Effector memory CD8-positive, alpha-beta T cell (primary cell): Measurements from ENCODE around the gene CAPZA1.
A peak's percentile ranks its signal among the peaks of the same experiment; 100 is the strongest.

ENCODE experiments used
- ATAC-seq: fragments of 150-1000 bp; cut with Tn5 transposase; replicated peaks from 2 replicates; pipeline ENCODE4 v1.10.0; 2021; ENCODE audit warnings: mild to moderate bottlenecking, moderate library complexity
- DNase-seq, 3 experiments: peaks; one replicate each; pipeline ENCODE4 v3.0.0; 2021
- H3K27ac Mint-ChIP-seq, 2 donors: one replicate each; pipeline ENCODE4 v1.8.0; 2022; ENCODE audit warnings: mild to moderate bottlenecking in 2 of 2, mixed read lengths in 2 of 2, moderate library complexity in 2 of 2
- H3K27me3 Mint-ChIP-seq, 2 donors: one replicate each; pipeline ENCODE4 v1.8.0; 2022; ENCODE audit warnings: mixed read lengths in 2 of 2
- H3K36me3 Mint-ChIP-seq: one replicate; pipeline ENCODE4 v1.8.0; 2022; ENCODE audit warnings: mild to moderate bottlenecking, moderate library complexity, mixed read lengths; ENCODE audit not compliant: insufficient read depth
- H3K4me1 Mint-ChIP-seq, 2 donors: one replicate each; pipeline ENCODE4 v1.8.0; 2022; ENCODE audit warnings: low read depth in 2 of 2, mixed read lengths in 2 of 2
- H3K4me3 Mint-ChIP-seq, 2 donors: one replicate each; pipeline ENCODE4 v1.8.0; 2022; ENCODE audit warnings: mild to moderate bottlenecking in 2 of 2, mixed read lengths in 2 of 2, moderate library complexity in 2 of 2
- H3K9me3 Mint-ChIP-seq, 2 donors: one replicate each; pipeline ENCODE4 v1.8.0; 2022; ENCODE audit warnings: mixed read lengths in 2 of 2
- total RNA-seq, 9 experiments: gene quantifications; one replicate each; lab custom pipeline; 2026; lab: John Stamatoyannopoulos, UW

CAPZA1 gene
- total RNA-seq, result 198 to 545 (median 326) reads per million in 9 experiments

- no peaks in the 10 kb centered on the region for H3K9me3 Mint-ChIP-seq
- H3K27ac Mint-ChIP-seq, result peak within 1 kb of the TSS; percentile 99 to 100
- ATAC-seq (peak; percentile 81), DNase-seq (peak; percentile 86 to 88 (median 87))
- peak within 1 kb of the TSS; percentile 95 to 99 for H3K4me3 Mint-ChIP-seq
- H3K4me1 Mint-ChIP-seq, result peaks cover 29 to 52% of the 10 kb centered on the region in 2 donors
- peaks cover 74% of the 10 kb centered on the region for H3K36me3 Mint-ChIP-seq
- H3K27me3 Mint-ChIP-seq, result no peaks in the 10 kb centered on the region
Measured at GRCh38 chr1:112619518-112620376, at the start of gene CAPZA1. Gene CAPZA1, plus strand, starts transcription at chr1:112619832. Its CDS starts 13 bp downstream, at chr1:112619845.

DNA sequence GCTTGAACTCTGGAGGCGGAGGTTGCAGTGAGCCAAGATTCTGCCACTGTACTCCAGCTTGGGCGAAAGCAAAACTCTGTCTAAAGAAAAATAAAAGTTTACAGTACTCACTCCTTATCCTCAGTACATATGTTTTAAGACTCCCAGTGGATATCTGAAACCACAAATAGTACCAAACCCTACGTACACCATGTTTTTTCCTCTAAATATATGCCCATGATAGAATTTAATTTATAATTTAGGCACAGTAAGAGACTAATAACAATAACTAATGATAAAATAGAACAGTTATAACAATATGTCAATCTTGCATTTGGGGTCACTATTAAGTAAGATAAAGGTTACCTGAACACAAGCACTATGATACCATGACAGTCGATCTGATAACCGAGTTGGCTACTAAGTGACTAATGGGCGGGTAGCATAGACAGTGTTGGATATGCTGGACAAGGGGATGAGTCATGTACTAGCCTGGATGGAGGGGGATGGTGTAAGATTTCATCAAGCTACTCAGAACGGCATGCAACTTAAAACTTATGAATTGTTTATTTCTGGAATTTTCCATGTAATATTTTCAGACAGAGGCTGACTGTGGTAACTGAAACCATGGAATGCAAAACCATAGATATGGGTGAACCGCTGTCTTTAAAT lies 44.4 kb upstream of the CAPZA1 start:
- no peaks in the 10 kb centered on the region for H3K27me3 Mint-ChIP-seq
- no peak overlapping the region for H3K4me3 Mint-ChIP-seq
- H3K4me1 Mint-ChIP-seq, result no peaks in the 10 kb centered on the region
- peaks cover 29% of the 10 kb centered on the region for H3K36me3 Mint-ChIP-seq
- no peak for DNase-seq
- no peaks in the 10 kb centered on the region for H3K9me3 Mint-ChIP-seq
- H3K27ac Mint-ChIP-seq, result no peak overlapping the region
- ATAC-seq, result no peak

- H3K27ac Mint-ChIP-seq, result peak overlapping the region in 1 of 2 donors; percentile 49
- H3K27me3 Mint-ChIP-seq, result no peaks in the 10 kb centered on the region
- ATAC-seq (no peak), DNase-seq (no peak)
- no peaks in the 10 kb centered on the region for H3K4me1 Mint-ChIP-seq
- no peaks in the 10 kb centered on the region for H3K9me3 Mint-ChIP-seq
- no peak overlapping the region for H3K4me3 Mint-ChIP-seq
- H3K36me3 Mint-ChIP-seq, result peaks cover 30% of the 10 kb centered on the region
Measured at GRCh38 chr1:112576240-112576639, 43.4 kb upstream of the CAPZA1 start.

DNA sequence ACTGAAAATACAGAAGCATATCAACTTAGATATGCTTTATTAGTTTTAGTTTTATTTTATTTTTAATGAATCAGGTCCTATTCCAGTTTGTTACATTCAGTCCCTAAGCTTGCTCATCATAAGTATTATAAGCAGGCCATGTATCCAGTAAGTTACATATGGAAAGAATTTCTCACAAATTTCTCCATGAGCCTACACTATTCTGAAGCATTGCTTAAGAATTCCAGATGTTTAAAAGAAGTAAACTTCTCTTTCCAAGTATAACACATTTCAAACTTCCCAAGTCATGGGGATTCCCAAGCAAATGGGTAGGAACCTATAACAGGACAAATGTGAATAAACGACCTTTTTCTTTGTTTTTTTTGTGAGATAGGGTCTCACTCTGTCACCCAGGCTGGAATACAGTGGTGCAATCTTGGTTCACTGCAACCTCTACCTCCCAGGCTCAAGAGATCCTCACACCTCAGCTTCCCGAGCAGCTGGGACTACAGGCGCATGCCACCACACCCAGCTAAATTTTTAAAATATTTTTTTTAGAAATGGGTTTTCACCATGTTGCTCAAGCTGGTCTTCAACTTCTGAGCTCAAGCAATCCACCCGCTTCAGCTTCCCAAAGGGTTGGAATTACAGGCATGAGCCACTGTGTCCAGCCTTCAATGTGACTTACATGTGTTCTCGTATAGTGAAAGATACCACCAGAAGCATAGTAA lies 39.7 kb upstream of the CAPZA1 start:
- H3K36me3 Mint-ChIP-seq, result peaks cover 24% of the 10 kb centered on the region
- ATAC-seq, result no peak
- no peaks in the 10 kb centered on the region for H3K4me1 Mint-ChIP-seq
- no peak overlapping the region for H3K27ac Mint-ChIP-seq
- no peak for DNase-seq
- no peaks in the 10 kb centered on the region for H3K9me3 Mint-ChIP-seq
- H3K4me3 Mint-ChIP-seq, result no peak overlapping the region
- no peaks in the 10 kb centered on the region for H3K27me3 Mint-ChIP-seq

DNA sequence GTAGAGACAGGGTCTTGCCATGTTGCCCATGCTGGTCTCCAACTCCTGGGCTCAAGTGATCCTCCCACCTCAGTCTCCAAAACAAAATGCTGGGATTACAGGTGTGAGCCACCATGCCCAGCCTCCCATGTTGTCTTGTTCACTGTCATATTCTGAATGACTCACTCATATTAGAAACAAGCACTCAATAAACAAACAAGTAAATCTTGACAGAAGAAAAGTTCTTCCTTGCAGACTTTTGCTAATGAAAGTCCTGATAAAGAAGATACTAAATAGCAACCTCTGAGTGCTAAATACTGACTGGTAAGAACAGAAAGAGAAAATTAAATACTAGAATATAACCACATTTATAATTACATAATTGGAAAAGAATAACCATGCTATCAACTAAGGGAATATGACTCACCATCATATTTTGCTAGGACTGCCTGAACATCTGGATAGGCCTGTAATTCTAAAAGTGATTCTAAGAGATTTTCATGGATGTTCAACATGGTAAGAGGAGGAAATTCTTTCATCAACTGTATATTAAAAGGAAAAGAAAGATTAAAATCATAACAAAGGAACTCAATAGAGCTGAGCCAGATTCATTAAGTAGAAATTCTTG lies 37.9 kb upstream of the CAPZA1 start:
- ATAC-seq, result no peak
- Mint-ChIP-seq H3K27me3 (no peaks in the 10 kb centered on the region), H3K27ac (no peak overlapping the region), H3K4me3 (no peak overlapping the region), H3K4me1 (no peaks in the 10 kb centered on the region), H3K9me3 (no peaks in the 10 kb centered on the region), H3K36me3 (peaks cover 18% of the 10 kb centered on the region)
- DNase-seq, result no peak

DNA sequence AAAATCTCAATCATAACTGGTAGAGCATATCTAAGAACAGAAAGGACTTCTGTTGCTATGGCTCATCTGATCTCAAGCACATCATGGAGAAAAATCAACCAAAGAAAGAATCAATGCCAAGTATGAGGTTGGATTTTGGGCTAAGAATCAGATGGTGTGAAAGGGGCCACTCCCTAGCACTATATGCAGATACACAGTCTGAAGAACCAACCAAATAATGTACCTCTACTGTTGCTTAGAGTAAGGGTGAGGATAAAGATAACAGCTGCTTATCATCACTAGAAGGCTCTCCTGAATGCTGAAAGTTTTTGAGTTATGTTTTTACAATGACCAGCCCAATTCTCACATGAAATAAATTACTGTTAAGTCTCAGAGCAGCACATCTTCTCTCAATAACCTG lies 36.3 kb upstream of the CAPZA1 start:
- DNase-seq (no peak), ATAC-seq (no peak)
- H3K4me3 Mint-ChIP-seq, result no peak overlapping the region
- no peaks in the 10 kb centered on the region for H3K27me3 Mint-ChIP-seq
- no peaks in the 10 kb centered on the region for H3K9me3 Mint-ChIP-seq
- peaks cover 7% of the 10 kb centered on the region for H3K36me3 Mint-ChIP-seq
- no peak overlapping the region for H3K27ac Mint-ChIP-seq
- no peaks in the 10 kb centered on the region for H3K4me1 Mint-ChIP-seq

DNA sequence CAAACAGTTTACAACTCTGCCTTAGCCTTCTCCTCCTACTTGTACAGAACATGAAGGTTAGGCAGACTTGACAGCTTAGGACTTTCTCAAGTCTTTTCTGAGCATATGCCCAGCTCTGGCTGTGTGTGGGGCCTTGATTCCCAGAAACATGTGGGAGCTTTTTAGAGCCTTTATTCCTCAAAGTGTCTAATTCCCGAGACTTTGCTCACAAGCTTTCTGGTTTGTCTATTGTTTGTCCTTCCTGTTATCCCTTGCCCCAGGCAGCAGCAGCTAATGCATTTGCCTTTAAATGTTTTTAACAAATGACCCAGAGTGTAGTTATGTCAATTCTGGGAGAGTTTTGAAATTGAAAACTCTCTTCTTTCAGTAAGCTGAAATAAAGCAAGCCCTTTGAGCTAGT lies 29.9 kb upstream of the CAPZA1 start:
- Mint-ChIP-seq H3K9me3 (no peaks in the 10 kb centered on the region), H3K4me3 (no peak overlapping the region), H3K36me3 (peaks cover 5% of the 10 kb centered on the region), H3K27ac (no peak overlapping the region), H3K27me3 (no peaks in the 10 kb centered on the region), H3K4me1 (no peaks in the 10 kb centered on the region)
- ATAC-seq, result no peak
- no peak for DNase-seq

DNA sequence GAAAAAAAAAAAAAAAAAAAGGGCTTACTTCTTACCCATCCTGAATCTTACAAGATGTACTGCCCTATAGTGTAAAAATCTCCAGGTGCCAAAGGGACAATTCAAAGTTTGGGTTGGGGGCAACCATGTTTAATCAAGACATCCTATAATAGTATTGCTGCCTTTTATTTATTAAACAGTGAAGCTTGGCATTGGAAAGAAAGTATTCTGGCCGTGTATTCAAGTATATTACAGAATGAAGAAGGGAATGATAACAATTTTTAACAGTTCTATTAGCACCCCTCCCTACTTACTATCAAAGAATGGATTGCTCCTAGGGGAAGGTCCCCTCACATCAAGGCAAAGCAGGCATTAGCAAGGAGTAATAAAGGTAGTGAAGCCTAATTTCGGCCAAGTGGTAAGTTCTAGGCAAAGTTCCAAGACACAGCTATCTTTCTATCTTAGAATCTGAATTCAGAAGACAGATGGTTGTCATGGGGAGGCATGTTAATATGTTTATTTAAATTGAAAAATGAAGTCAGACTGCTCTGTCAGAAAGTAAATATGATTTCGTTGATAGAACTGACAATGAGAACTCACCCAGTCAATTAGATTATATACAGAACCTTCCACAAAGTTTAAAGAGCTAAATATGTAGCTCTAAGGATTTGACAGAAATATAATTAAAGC lies 25.3 kb upstream of the CAPZA1 start:
- Mint-ChIP-seq H3K27ac (no peak overlapping the region), H3K9me3 (no peaks in the 10 kb centered on the region), H3K36me3 (peaks cover 8% of the 10 kb centered on the region), H3K27me3 (no peaks in the 10 kb centered on the region), H3K4me3 (no peak overlapping the region), H3K4me1 (no peaks in the 10 kb centered on the region)
- no peak for ATAC-seq
- no peak for DNase-seq

DNA sequence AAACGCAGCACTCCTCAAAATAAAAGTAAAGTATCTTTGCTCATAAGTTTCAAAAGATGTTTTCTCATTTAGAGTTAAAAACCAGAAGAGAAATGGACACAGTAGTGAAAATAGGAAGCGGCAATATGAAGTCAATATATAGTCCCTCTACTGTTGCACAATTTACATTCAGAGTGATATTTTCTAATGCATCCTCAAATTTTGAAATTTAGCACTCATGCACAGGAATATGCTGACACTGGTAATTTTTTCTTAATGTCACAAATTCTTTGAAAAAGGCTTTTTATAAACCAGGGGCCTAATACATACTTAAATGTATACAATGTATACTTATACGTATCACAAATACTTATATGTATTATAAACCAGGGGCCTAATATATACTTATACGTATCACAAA lies 20.2 kb upstream of the CAPZA1 start:
- no peak overlapping the region for H3K27ac Mint-ChIP-seq
- H3K4me3 Mint-ChIP-seq, result no peak overlapping the region
- H3K9me3 Mint-ChIP-seq, result no peaks in the 10 kb centered on the region
- no peaks in the 10 kb centered on the region for H3K27me3 Mint-ChIP-seq
- DNase-seq (no peak), ATAC-seq (no peak)
- peaks cover 7% of the 10 kb centered on the region for H3K36me3 Mint-ChIP-seq
- H3K4me1 Mint-ChIP-seq, result no peaks in the 10 kb centered on the region

DNA sequence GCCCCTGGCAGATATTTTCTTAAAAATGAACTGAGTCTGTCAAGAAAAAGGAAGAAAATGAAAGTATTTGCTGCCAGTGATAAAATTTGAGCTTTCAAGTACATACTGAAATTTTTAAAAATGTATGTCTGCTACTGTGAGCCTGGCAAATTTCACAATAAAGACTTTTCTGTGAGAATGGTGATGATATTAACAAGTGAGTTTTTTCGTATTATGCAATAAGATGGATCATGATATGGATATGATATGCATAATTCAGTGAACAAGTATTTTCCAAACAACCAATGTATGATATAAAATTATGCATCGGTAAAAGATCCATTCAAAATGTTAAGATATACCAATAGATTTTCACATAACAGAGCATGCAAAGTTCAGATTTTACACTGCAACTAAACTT lies 16.6 kb upstream of the CAPZA1 start:
- Mint-ChIP-seq H3K4me1 (no peaks in the 10 kb centered on the region), H3K27ac (no peak overlapping the region), H3K4me3 (no peak overlapping the region), H3K9me3 (no peaks in the 10 kb centered on the region), H3K36me3 (peaks cover 10% of the 10 kb centered on the region), H3K27me3 (no peaks in the 10 kb centered on the region)
- DNase-seq, result no peak
- no peak for ATAC-seq

GRCh38 chr1:112603541-112603940 lies 16.1 kb upstream of the CAPZA1 start:
- peaks cover 10% of the 10 kb centered on the region for H3K36me3 Mint-ChIP-seq
- DNase-seq, result no peak
- H3K4me1 Mint-ChIP-seq, result no peaks in the 10 kb centered on the region
- no peak for ATAC-seq
- no peaks in the 10 kb centered on the region for H3K27me3 Mint-ChIP-seq
- H3K27ac Mint-ChIP-seq, result no peak overlapping the region
- no peak overlapping the region for H3K4me3 Mint-ChIP-seq
- H3K9me3 Mint-ChIP-seq, result no peaks in the 10 kb centered on the region

- H3K27ac Mint-ChIP-seq, result no peak overlapping the region
- H3K4me1 Mint-ChIP-seq, result peaks cover 0 to under 1% of the 10 kb centered on the region in 2 donors
- H3K27me3 Mint-ChIP-seq, result no peaks in the 10 kb centered on the region
- peaks cover 21% of the 10 kb centered on the region for H3K36me3 Mint-ChIP-seq
- H3K4me3 Mint-ChIP-seq, result no peak overlapping the region
- DNase-seq, result no peak
- H3K9me3 Mint-ChIP-seq, result no peaks in the 10 kb centered on the region
- ATAC-seq, result no peak
Measured at GRCh38 chr1:112605633-112606327, 13.9 kb upstream of the CAPZA1 start.
